ENCODE measurements around the gene GZF1.
A peak's percentile ranks its signal among the peaks of the same experiment; 100 is the strongest.

The GZF1 gene

GRCh38 chr20:23396950-23397627, 35.1 kb downstream of the GZF1 start:
- H3K4me3 ChIP-seq (ENCODE audit: low read depth in 1 of 2, low read length in 1 of 2): no peak overlapping the region
- H3K27ac ChIP-seq: no peak overlapping the region
- no peak for TF ChIP-seq CTCF (IDR thresholded peaks at IDR 0.05)

GRCh38 chr20:23397961-23398360, 36.0 kb downstream of the GZF1 start:
- H3K9me3 ChIP-seq: no peaks in the 10 kb centered on the region
- H3K36me3 ChIP-seq: peaks cover 38% of the 10 kb centered on the region
- no peak for TF ChIP-seq CTCF (IDR thresholded peaks at IDR 0.05)
- peak overlapping the region; percentile 46 for H3K27ac ChIP-seq
- peaks cover 9 to 10% of the 10 kb centered on the region in 2 experiments for H3K4me1 ChIP-seq (ENCODE audit: control insufficient read depth in 1 of 2, insufficient read depth in 1 of 2, low read depth in 1 of 2, low read length in 1 of 2)
- H3K27me3 ChIP-seq: no peaks in the 10 kb centered on the region
- no peak overlapping the region for H3K4me3 ChIP-seq (ENCODE audit: low read depth in 1 of 2, low read length in 1 of 2)

More at GRCh38 chr20:23396950-23397627, 35.1 kb downstream of the GZF1 start:
- Histone ChIP-seq H3K27me3 (no peaks in the 10 kb centered on the region), H3K9me3 (no peaks in the 10 kb centered on the region), H3K4me1 (ENCODE audit: control insufficient read depth in 1 of 2, insufficient read depth in 1 of 2, low read depth in 1 of 2, low read length in 1 of 2) (peaks cover 9% of the 10 kb centered on the region in 2 experiments), H3K36me3 (peaks cover 35% of the 10 kb centered on the region)

- Histone ChIP-seq H3K36me3 (peaks cover 23% of the 10 kb centered on the region), H3K4me3 (ENCODE audit: low read depth in 1 of 2, low read length in 1 of 2) (no peak overlapping the region), H3K9me3 (no peaks in the 10 kb centered on the region), H3K27me3 (no peaks in the 10 kb centered on the region), H3K27ac (no peak overlapping the region), H3K4me1 (ENCODE audit: control insufficient read depth in 1 of 2, insufficient read depth in 1 of 2, low read depth in 1 of 2, low read length in 1 of 2) (peaks cover 23 to 27% of the 10 kb centered on the region in 2 experiments)
- TF ChIP-seq CTCF (IDR thresholded peaks at IDR 0.05): no peak
Observed at GRCh38 chr20:23399568-23400241, 37.7 kb downstream of the GZF1 start.

GRCh38 chr20:23401051-23401450, 39.1 kb downstream of the GZF1 start:
- H3K27ac ChIP-seq: no peak overlapping the region
- no peak for TF ChIP-seq CTCF (IDR thresholded peaks at IDR 0.05)

GRCh38 chr20:23403751-23404150, 41.8 kb downstream of the GZF1 start:
- H3K27ac ChIP-seq: peak overlapping the region; percentile 52
- no peaks in the 10 kb centered on the region for H3K27me3 ChIP-seq

More at GRCh38 chr20:23401051-23401450, 39.1 kb downstream of the GZF1 start:
- no peak overlapping the region for H3K4me3 ChIP-seq (ENCODE audit: low read depth in 1 of 2, low read length in 1 of 2)
- H3K9me3 ChIP-seq: no peaks in the 10 kb centered on the region
- peaks cover 17% of the 10 kb centered on the region for H3K36me3 ChIP-seq
- no peaks in the 10 kb centered on the region for H3K27me3 ChIP-seq
- H3K4me1 ChIP-seq (ENCODE audit: control insufficient read depth in 1 of 2, insufficient read depth in 1 of 2, low read depth in 1 of 2, low read length in 1 of 2): peaks cover 24 to 27% of the 10 kb centered on the region in 2 experiments

More at GRCh38 chr20:23403751-23404150, 41.8 kb downstream of the GZF1 start:
- TF ChIP-seq CTCF (IDR thresholded peaks at IDR 0.05): no peak
- Histone ChIP-seq H3K36me3 (peaks cover 17% of the 10 kb centered on the region), H3K4me1 (ENCODE audit: control insufficient read depth in 1 of 2, insufficient read depth in 1 of 2, low read depth in 1 of 2, low read length in 1 of 2) (peaks cover 15 to 18% of the 10 kb centered on the region in 2 experiments), H3K9me3 (no peaks in the 10 kb centered on the region), H3K4me3 (ENCODE audit: low read depth in 1 of 2, low read length in 1 of 2) (no peak overlapping the region)
